ENCODE results near the gene SLC9A9. TPM values are rescaled to one million over a fixed set of nuclear protein-coding genes. Genes with fewer than 3 reads are reported as not detected.

SLC9A9 gene
- total and polyA plus RNA-seq, 2 of the 8 experiments (the other 6 are each of a cell fraction or from before 2014, with no cell fraction given) = 0.48 to 1.1 TPM

- TF ChIP-seq CHD7 (IDR thresholded peaks at IDR 0.05; ENCODE audit: insufficient replicate concordance, low read length) (no peak), EP300 (IDR thresholded peaks at IDR 0.05; ENCODE audit: borderline replicate concordance in 1 of 2, low read depth in 2 of 2, low read length in 2 of 2) (no peak), ZNF274 (IDR thresholded peaks at IDR 0.05; ENCODE audit: borderline replicate concordance, extremely low read depth, low read length) (no peak), GTF2F1 (IDR thresholded peaks at IDR 0.05; ENCODE audit: borderline replicate concordance, low read depth, low read length) (no peak), CHD2 (IDR thresholded peaks at IDR 0.05; ENCODE audit: low read length) (no peak)
Measured at GRCh38 chr3:143821862-143822261, 26.4 kb downstream of the SLC9A9 start (continued).
